Loucy (cell line): ENCODE measurements around the gene BTNL3.

Experiments
- H2AFZ ChIP-seq: fragments of 200-600 bp; sonication (generic); 2 replicates; pipeline ENCODE4 v1.6.0; 2016; ENCODE audit warnings: antibody characterized with exemption, mild to moderate bottlenecking, low read length, moderate library complexity
- H3F3A ChIP-seq: fragments of 200-600 bp; 2 replicates; pipeline ENCODE4 v1.6.0; 2016; ENCODE audit warnings: antibody characterized with exemption, low read depth, mild to moderate bottlenecking
- H3K27me3 ChIP-seq: fragments of 200-600 bp; sonication (generic); 2 replicates; pipeline ENCODE4 v1.6.1; 2014; ENCODE audit warnings: low read length, mild to moderate bottlenecking; ENCODE audit not compliant: insufficient read depth, poor library complexity, severe bottlenecking
- H3K36me3 ChIP-seq: fragments of 200-600 bp; sonication (generic); 2 replicates; pipeline ENCODE4 v1.6.1; 2016; ENCODE audit warnings: low read length; ENCODE audit not compliant: insufficient read depth
- H3K4me1 ChIP-seq: fragments of 200-600 bp; sonication (generic); 2 replicates; pipeline ENCODE4 v1.5.1; 2014; ENCODE audit warnings: low read length, mild to moderate bottlenecking; ENCODE audit not compliant: insufficient read depth, poor library complexity, severe bottlenecking
- H3K4me2 ChIP-seq: fragments of 200-600 bp; sonication (generic); 2 replicates; pipeline ENCODE4 v1.6.0; 2014; ENCODE audit warnings: antibody characterized with exemption, low read length, low read depth, mild to moderate bottlenecking; ENCODE audit not compliant: poor library complexity, severe bottlenecking
- H3K4me3 ChIP-seq: fragments of 200-600 bp; sonication (generic); 2 replicates; pipeline ENCODE4 v1.5.1; 2014; ENCODE audit warnings: low read length, mild to moderate bottlenecking, mixed read lengths; ENCODE audit not compliant: poor library complexity, severe bottlenecking
- H3K79me2 ChIP-seq: fragments of 200-600 bp; sonication (generic); 2 replicates; pipeline ENCODE4 v1.6.1; 2014; ENCODE audit warnings: low read length; ENCODE audit not compliant: insufficient read depth
- H3K9ac ChIP-seq: fragments of 200-600 bp; sonication (generic); 2 replicates; pipeline ENCODE4 v1.6.0; 2014; ENCODE audit warnings: mild to moderate bottlenecking, low read depth, low read length, moderate library complexity; ENCODE audit not compliant: poor library complexity, severe bottlenecking
- H3K9me2 ChIP-seq: fragments of 200-600 bp; sonication (generic); replicated peaks from 2 replicates; pipeline ENCODE4 v1.6.1; 2016; ENCODE audit warnings: low read depth, low read length, mixed read lengths
- H3K9me3 ChIP-seq: fragments of 200-600 bp; sonication (generic); 2 replicates; pipeline ENCODE4 v1.6.1; 2014; ENCODE audit warnings: mild to moderate bottlenecking, antibody characterized with exemption, low read length, low read depth; ENCODE audit not compliant: insufficient read depth
- H4K20me1 ChIP-seq: fragments of 200-600 bp; sonication (generic); 2 replicates; pipeline ENCODE4 v1.6.0; 2014; ENCODE audit warnings: antibody characterized with exemption, low read length, mild to moderate bottlenecking; ENCODE audit not compliant: insufficient read depth, poor library complexity, severe bottlenecking
- EZH2phosphoT487 ChIP-seq: fragments of 200-600 bp; IDR thresholded peaks from 2 replicates; pipeline ENCODE4 v1.6.1; 2018; ENCODE audit warnings: antibody characterized with exemption, mild to moderate bottlenecking, moderate library complexity, borderline replicate concordance
- TF ChIP-seq, protein P1 (sequence below): fragments of 200-600 bp; sonication (generic); conservative IDR thresholded peaks from 2 replicates; pipeline ENCODE4 v1.5.1; 2014; ENCODE audit warnings: mild to moderate bottlenecking, antibody characterized with exemption, low read length

The BTNL3 gene

DNA sequence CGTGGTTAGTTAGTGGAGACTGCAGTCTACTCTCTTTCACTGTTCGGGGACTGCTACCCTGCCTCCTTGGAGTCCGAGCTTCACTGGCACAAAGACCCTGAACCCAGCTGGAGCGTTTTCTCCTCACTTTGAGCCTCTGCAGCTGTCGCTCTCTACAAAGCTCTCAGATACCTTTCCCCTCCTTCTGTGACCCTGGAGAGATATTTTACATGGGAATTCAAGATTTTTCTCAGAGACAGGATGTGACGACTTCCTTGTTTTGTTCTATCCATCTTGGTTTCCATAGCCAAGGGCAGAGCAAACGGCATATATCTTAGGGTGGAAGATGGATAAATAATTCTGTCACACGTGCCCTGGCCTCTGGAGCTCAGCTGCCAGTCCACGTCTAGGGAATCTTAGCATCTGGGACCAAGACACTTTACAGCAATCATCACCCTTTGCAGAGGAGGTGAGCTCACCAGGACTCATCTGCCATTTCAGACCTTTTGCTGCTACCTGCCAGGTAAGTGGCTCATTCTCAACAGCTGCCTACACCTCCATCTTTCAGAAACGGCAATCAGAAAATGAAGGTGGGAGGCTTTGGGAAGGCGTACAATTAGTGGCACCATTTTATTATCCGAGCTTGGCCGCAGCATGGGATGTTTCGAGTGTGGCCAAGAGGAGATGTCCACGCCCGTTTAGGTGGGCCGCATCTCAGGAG, 51.4 kb downstream of the BTNL3 start, which contains the start of gene BTNL9:
BTNL9 (plus strand) TSS at position 336 of the 700 bp plus-strand sequence. CDS start 5,224 bp downstream, outside the sequence.
- no peaks in the 10 kb centered on the region for H3F3A ChIP-seq
- no peak for TF ChIP-seq EZH2phosphoT487
- TF ChIP-seq, protein P1, sequence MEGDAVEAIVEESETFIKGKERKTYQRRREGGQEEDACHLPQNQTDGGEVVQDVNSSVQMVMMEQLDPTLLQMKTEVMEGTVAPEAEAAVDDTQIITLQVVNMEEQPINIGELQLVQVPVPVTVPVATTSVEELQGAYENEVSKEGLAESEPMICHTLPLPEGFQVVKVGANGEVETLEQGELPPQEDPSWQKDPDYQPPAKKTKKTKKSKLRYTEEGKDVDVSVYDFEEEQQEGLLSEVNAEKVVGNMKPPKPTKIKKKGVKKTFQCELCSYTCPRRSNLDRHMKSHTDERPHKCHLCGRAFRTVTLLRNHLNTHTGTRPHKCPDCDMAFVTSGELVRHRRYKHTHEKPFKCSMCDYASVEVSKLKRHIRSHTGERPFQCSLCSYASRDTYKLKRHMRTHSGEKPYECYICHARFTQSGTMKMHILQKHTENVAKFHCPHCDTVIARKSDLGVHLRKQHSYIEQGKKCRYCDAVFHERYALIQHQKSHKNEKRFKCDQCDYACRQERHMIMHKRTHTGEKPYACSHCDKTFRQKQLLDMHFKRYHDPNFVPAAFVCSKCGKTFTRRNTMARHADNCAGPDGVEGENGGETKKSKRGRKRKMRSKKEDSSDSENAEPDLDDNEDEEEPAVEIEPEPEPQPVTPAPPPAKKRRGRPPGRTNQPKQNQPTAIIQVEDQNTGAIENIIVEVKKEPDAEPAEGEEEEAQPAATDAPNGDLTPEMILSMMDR: no peak
- H3K4me1 ChIP-seq: no peaks in the 10 kb centered on the region
- no peak within 1 kb of the TSS for H3K4me3 ChIP-seq
- H3K79me2 ChIP-seq: no peaks in the 10 kb centered on the region
- H3K9me2 ChIP-seq: no peaks in the 10 kb centered on the region
- H3K27me3 ChIP-seq: no peaks in the 10 kb centered on the region
- no peak within 1 kb of the TSS for H2AFZ ChIP-seq
- no peak within 1 kb of the TSS for H3K9ac ChIP-seq
- H3K36me3 ChIP-seq: no peaks in the 10 kb centered on the region
- no peaks in the 10 kb centered on the region for H3K9me3 ChIP-seq
- H3K4me2 ChIP-seq: no peak within 1 kb of the TSS
- H4K20me1 ChIP-seq: no peaks in the 10 kb centered on the region

DNA sequence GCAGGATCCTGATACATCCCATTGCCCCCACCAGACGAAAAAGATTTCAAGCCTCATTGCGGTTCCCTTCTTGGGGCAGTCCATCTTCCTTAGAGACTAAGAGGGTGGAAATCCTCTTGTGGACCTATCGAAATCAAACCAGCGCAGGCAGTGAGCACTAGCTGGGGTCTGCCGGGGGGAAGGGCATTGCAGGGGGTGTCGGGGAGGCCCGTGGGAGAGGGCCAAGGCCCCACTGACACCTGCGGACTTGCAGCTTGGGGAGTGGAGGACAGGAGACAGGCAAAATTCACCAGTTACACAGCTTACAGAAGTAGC, 51.9 kb downstream of the BTNL3 start:
- H2AFZ ChIP-seq: no peak overlapping the region
- no peak overlapping the region for H3K4me3 ChIP-seq
- H3K79me2 ChIP-seq: no peaks in the 10 kb centered on the region
- no peak overlapping the region for H3K4me2 ChIP-seq
- no peaks in the 10 kb centered on the region for H4K20me1 ChIP-seq
- no peak for TF ChIP-seq EZH2phosphoT487
- TF ChIP-seq, protein P1: no peak
- H3K36me3 ChIP-seq: no peaks in the 10 kb centered on the region
- no peaks in the 10 kb centered on the region for H3K9me2 ChIP-seq
- no peaks in the 10 kb centered on the region for H3F3A ChIP-seq
- no peak overlapping the region for H3K9ac ChIP-seq
- no peaks in the 10 kb centered on the region for H3K9me3 ChIP-seq
- H3K4me1 ChIP-seq: peaks cover 3% of the 10 kb centered on the region
- no peaks in the 10 kb centered on the region for H3K27me3 ChIP-seq

DNA sequence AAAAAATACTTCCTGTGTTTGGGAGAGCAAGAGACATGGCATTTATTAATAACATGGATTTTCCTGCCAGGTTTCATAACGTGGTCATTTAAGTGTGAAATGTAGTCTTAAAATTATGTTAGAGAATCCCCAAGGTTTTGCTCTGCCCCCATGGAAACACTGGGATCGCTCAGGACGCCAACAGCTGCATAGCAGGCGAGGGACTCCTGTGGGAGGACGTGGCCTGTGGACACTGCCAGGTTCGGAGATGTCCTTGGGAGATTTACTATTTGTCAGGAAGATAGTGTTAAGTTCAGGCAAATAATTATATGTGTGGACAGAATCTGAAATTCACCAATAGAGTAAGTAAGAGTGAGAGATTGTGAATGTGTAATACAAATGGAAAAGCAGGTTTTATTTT, 52.4 kb downstream of the BTNL3 start:
- H3K9me3 ChIP-seq: no peaks in the 10 kb centered on the region
- no peaks in the 10 kb centered on the region for H3K27me3 ChIP-seq
- H3K4me1 ChIP-seq: peaks cover 3% of the 10 kb centered on the region
- no peaks in the 10 kb centered on the region for H3F3A ChIP-seq
- H3K4me2 ChIP-seq: no peak overlapping the region
- H3K9ac ChIP-seq: no peak overlapping the region
- no peaks in the 10 kb centered on the region for H3K79me2 ChIP-seq
- TF ChIP-seq, protein P1: no peak
- no peaks in the 10 kb centered on the region for H4K20me1 ChIP-seq
- no peaks in the 10 kb centered on the region for H3K36me3 ChIP-seq
- H3K9me2 ChIP-seq: no peaks in the 10 kb centered on the region
- H2AFZ ChIP-seq: no peak overlapping the region
- H3K4me3 ChIP-seq: no peak overlapping the region
